B cell (primary cell): ENCODE data around the gene ALG6. TPM values are rescaled to one million over a fixed set of nuclear protein-coding genes. Genes with fewer than 3 reads are reported as not detected.

Source experiments
- ATAC-seq: fragments of 200-7000 bp; cut with Tn5 transposase; one replicate; pipeline ENCODE4 v1.10.0; 2021; ENCODE audit warnings: low read depth, mild to moderate bottlenecking, moderate number of reproducible peaks, moderate library complexity
- CTCF ChIA-PET: fragments of 350-600 bp; sonication (Branson Sonifier 250); formaldehyde crosslinking; loops from one replicate; lab custom pipeline; 2021; ENCODE audit warnings: antibody characterized with exemption, inconsistent platforms; lab: Charles Lee
- POLR2A ChIA-PET: fragments of 350-600 bp; sonication (Branson Sonifier 250); formaldehyde crosslinking; loops from one replicate; lab custom pipeline; 2021; ENCODE audit warnings: antibody characterized with exemption; lab: Charles Lee
- DNase-seq: peaks from one replicate; pipeline ENCODE4 v3.0.0; 2013
- H2AFZ ChIP-seq: 2 replicates; pipeline ENCODE4 v1.6.1; 2012; ENCODE audit warnings: mild to moderate bottlenecking, low read depth, low read length; ENCODE audit not compliant: insufficient read depth, poor library complexity, severe bottlenecking
- H3K27ac ChIP-seq, 2 donors: 1 replicate in 1 of 2; 2 replicates in 1 of 2; pipeline ENCODE4 v1.5.1; 2012 to 2013; ENCODE audit warnings: low read length in 2 of 2, mild to moderate bottlenecking in 2 of 2, moderate library complexity in 1 of 2
- H3K27me3 ChIP-seq, 4 experiments: fragments of 200-600 bp in 1 of 4; sonication (generic) in 1 of 4; replicated peaks in 1 of 4; 1 replicate in 2 of 4; 2 replicates in 2 of 4; pipeline versions ENCODE4 v1.6.1 to v1.7.0; 2013 to 2016; ENCODE audit warnings: low read length in 3 of 4, mild to moderate bottlenecking in 2 of 4, mixed read lengths in 1 of 4, moderate library complexity in 1 of 4; ENCODE audit not compliant: insufficient read depth in 4 of 4, control insufficient read depth in 3 of 4; ENCODE audit errors: control extremely low read depth in 1 of 4
- H3K36me3 ChIP-seq, 2 experiments: replicated peaks in 1 of 2; 1 replicate in 1 of 2; 2 replicates in 1 of 2; pipeline versions ENCODE4 v1.6.1 to v1.7.1; 2013; ENCODE audit warnings: low read length in 1 of 2; ENCODE audit not compliant: insufficient read depth in 2 of 2, control insufficient read depth in 1 of 2; ENCODE audit errors: control extremely low read depth in 1 of 2, extremely low read depth in 1 of 2
- H3K4me1 ChIP-seq, 2 donors: fragments of 200-600 bp in 1 of 2; sonication (generic) in 1 of 2; 1 replicate in 1 of 2; 2 replicates in 1 of 2; pipeline versions ENCODE4 v1.5.1 to v1.6.1; 2013 to 2017; ENCODE audit warnings: low read length in 2 of 2; ENCODE audit not compliant: control insufficient read depth in 2 of 2, insufficient read depth in 2 of 2
- H3K4me2 ChIP-seq: replicated peaks from 2 replicates; pipeline ENCODE3; 2012; ENCODE audit warnings: mild to moderate bottlenecking, low read depth, low read length; ENCODE audit not compliant: poor library complexity, severe bottlenecking
- H3K4me3 ChIP-seq, 5 experiments: fragments of 200-600 bp in 1 of 5; sonication (generic) in 1 of 5; 1 replicate in 3 of 5; 2 replicates in 2 of 5; pipeline versions ENCODE4 v1.5.1 to v1.7.0; 2011 to 2016; ENCODE audit warnings: low read length in 4 of 5, mild to moderate bottlenecking in 4 of 5, low read depth in 2 of 5, control low read depth in 1 of 5, moderate library complexity in 1 of 5; ENCODE audit not compliant: insufficient read depth in 1 of 5; ENCODE audit errors: control extremely low read depth in 1 of 5, extremely low read depth in 1 of 5
- H3K79me2 ChIP-seq: fragments of 200-600 bp; sonication (generic); one replicate; pipeline ENCODE4 v1.6.0; 2016; ENCODE audit warnings: low read length; ENCODE audit not compliant: control insufficient read depth, insufficient read depth
- H3K9ac ChIP-seq: fragments of 200-600 bp; sonication (generic); 2 replicates; pipeline ENCODE4 v1.6.1; 2017; ENCODE audit warnings: mild to moderate bottlenecking, low read length, moderate library complexity
- H3K9me3 ChIP-seq, 3 donors: one replicate each; pipeline versions ENCODE4 v1.6.1 to v1.7.1; 2013; ENCODE audit warnings: low read length in 2 of 3; ENCODE audit not compliant: control insufficient read depth in 2 of 3, insufficient read depth in 1 of 3; ENCODE audit errors: control extremely low read depth in 1 of 3
- H4K20me1 ChIP-seq: 2 replicates; pipeline ENCODE4 v1.6.0; 2012; ENCODE audit warnings: mild to moderate bottlenecking, low read length; ENCODE audit not compliant: insufficient read depth, control insufficient read depth, poor library complexity, severe bottlenecking
- H3K27ac Mint-ChIP-seq: one replicate; pipeline ENCODE4 v1.8.0; 2021; ENCODE audit warnings: mixed read lengths
- H3K27me3 Mint-ChIP-seq: one replicate; pipeline ENCODE4 v1.8.0; 2021; ENCODE audit warnings: mixed read lengths
- H3K4me1 Mint-ChIP-seq: one replicate; pipeline ENCODE4 v1.8.0; 2021; ENCODE audit warnings: mixed read lengths
- H3K4me3 Mint-ChIP-seq: one replicate; pipeline ENCODE4 v1.8.0; 2021; ENCODE audit warnings: mixed read lengths
- H3K9me3 Mint-ChIP-seq: one replicate; pipeline ENCODE4 v1.8.0; 2022; ENCODE audit warnings: mixed read lengths; ENCODE audit not compliant: insufficient read depth
- EZH2 ChIP-seq: IDR thresholded peaks from 2 replicates; pipeline ENCODE4 v1.6.1; 2012; ENCODE audit warnings: borderline replicate concordance, low read depth, mild to moderate bottlenecking, moderate library complexity, low read length; ENCODE audit not compliant: insufficient read depth, poor library complexity, severe bottlenecking
- WGBS: methylation state at CpG from one replicate; pipeline ENCODE4 v1.1.5; 2013; ENCODE audit warnings: missing lambda C conversion rate; ENCODE audit not compliant: insufficient coverage; 5-methylcytosine and 5-hydroxymethylcytosine counted together
- intact Hi-C: fragments of 100-400 bp; cut with micrococcal nuclease; formaldehyde crosslinking; loops from one replicate; pipeline ENCODE4 v1.10.0; 2022
- polyA plus RNA-seq: library from polyadenylated mRNA; depleted of rRNA; stranded (reverse); fragments of >200 nt; gene quantifications from 2 replicates; pipeline ENCODE4 v1.2.3, GENCODE V29; 2012
- total RNA-seq, 2 donors: library from RNA; stranded (reverse); fragments of 120-200 nt in 1 of 2; gene quantifications; 1 replicate in 1 of 2; 2 replicates in 1 of 2; pipeline versions ENCODE4 v1.2.3 to v1.2.4, GENCODE V29; 2013 to 2022
- TF ChIP-seq, protein P1 (sequence below): fragments of 200-600 bp; IDR thresholded peaks from one replicate; pipeline ENCODE4 v1.8.0; 2022; ENCODE audit warnings: antibody characterized with exemption, mild to moderate bottlenecking

The ALG6 gene
- total and polyA plus RNA-seq, 2 donors (not counting 1 experiment from before 2014, with no cell fraction given): 9.7 to 31.4 TPM

DNA sequence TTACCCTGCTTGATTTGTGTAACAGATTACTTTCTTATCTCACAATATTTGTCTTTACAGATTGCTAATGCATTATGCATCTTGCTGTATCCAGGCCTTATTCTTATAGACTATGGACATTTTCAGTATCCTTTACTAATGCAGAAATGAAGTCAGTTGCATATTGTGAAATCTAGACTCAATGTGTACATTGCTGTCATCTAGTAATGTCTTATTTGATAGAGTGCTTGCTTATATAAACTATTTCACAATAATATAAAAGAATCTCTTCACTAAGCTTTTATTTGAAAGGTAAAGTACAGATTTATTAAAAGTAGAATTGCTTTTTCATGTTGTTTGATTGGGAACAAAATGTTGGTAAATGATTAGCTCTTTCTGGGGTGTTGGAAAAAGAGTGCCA lies 39.6 kb downstream of the ALG6 start:
- Mint-ChIP-seq H3K9me3 (no peaks in the 10 kb centered on the region), H3K4me3 (no peak overlapping the region), H3K27me3 (no peaks in the 10 kb centered on the region), H3K4me1 (no peaks in the 10 kb centered on the region), H3K27ac (no peak overlapping the region)
- Histone ChIP-seq H4K20me1 (no peaks in the 10 kb centered on the region), H2AFZ (no peak overlapping the region), H3K9me3 (no peaks in the 10 kb centered on the region), H3K9ac (no peak overlapping the region), H3K4me1 (no peaks in the 10 kb centered on the region), H3K27ac (no peak overlapping the region), H3K4me3 (no peak overlapping the region), H3K4me2 (no peak overlapping the region), H3K27me3 (no peaks in the 10 kb centered on the region), H3K79me2 (no peaks in the 10 kb centered on the region), H3K36me3 (peaks cover 12 to 20% of the 10 kb centered on the region in 2 experiments)
- no peak for ATAC-seq
- DNase-seq: no peak
- ChIA-PET CTCF (no interaction called here), POLR2A (no interaction called here)
- intact Hi-C loops: no loop called here
- no peak for TF ChIP-seq EZH2
- TF ChIP-seq, protein P1, sequence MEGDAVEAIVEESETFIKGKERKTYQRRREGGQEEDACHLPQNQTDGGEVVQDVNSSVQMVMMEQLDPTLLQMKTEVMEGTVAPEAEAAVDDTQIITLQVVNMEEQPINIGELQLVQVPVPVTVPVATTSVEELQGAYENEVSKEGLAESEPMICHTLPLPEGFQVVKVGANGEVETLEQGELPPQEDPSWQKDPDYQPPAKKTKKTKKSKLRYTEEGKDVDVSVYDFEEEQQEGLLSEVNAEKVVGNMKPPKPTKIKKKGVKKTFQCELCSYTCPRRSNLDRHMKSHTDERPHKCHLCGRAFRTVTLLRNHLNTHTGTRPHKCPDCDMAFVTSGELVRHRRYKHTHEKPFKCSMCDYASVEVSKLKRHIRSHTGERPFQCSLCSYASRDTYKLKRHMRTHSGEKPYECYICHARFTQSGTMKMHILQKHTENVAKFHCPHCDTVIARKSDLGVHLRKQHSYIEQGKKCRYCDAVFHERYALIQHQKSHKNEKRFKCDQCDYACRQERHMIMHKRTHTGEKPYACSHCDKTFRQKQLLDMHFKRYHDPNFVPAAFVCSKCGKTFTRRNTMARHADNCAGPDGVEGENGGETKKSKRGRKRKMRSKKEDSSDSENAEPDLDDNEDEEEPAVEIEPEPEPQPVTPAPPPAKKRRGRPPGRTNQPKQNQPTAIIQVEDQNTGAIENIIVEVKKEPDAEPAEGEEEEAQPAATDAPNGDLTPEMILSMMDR: no peak

- intact Hi-C loops: no loop called here
- POLR2A ChIA-PET: no interaction called here
Observed at GRCh38 chr1:63408331-63408730, 40.9 kb downstream of the ALG6 start.

More at GRCh38 chr1:63408331-63408730, 40.9 kb downstream of the ALG6 start:
- Mint-ChIP-seq H3K9me3 (no peaks in the 10 kb centered on the region), H3K4me1 (no peaks in the 10 kb centered on the region), H3K4me3 (no peak overlapping the region), H3K27me3 (no peaks in the 10 kb centered on the region), H3K27ac (no peak overlapping the region)
- Histone ChIP-seq H2AFZ (no peak overlapping the region), H3K9me3 (no peaks in the 10 kb centered on the region), H3K27me3 (no peaks in the 10 kb centered on the region), H3K36me3 (peaks cover 13 to 22% of the 10 kb centered on the region in 2 experiments), H3K27ac (no peak overlapping the region), H3K4me1 (no peaks in the 10 kb centered on the region), H4K20me1 (no peaks in the 10 kb centered on the region), H3K79me2 (no peaks in the 10 kb centered on the region), H3K4me2 (no peak overlapping the region), H3K9ac (no peak overlapping the region), H3K4me3 (no peak overlapping the region)
- no CpG with 5 or more reads among the region's 4 CpGs for WGBS
- ATAC-seq (no peak), DNase-seq (no peak)
- no peak for TF ChIP-seq EZH2
- TF ChIP-seq, protein P1: no peak
- CTCF ChIA-PET: no interaction called here
